ENCODE results near the gene CDK6. TPM values are rescaled to one million over a fixed set of nuclear protein-coding genes. Genes with fewer than 3 reads are reported as not detected.

CDK6 gene
- total RNA-seq, 1 donor from 2014 or later, result 30.4 TPM

GRCh38 chr7:92652536-92652935 is 183.8 kb downstream of the CDK6 start:
- no peak for DNase-seq (ENCODE audit: low read depth in 2 of 2)

- DNase-seq (ENCODE audit: low read depth in 2 of 2), result no peak
These were observed 186.0 kb downstream of the CDK6 start for GRCh38 chr7:92650391-92650790.

GRCh38 chr7:92648067-92648466 is 188.3 kb downstream of the CDK6 start:
- DNase-seq (ENCODE audit: low read depth in 2 of 2), result no peak

GRCh38 chr7:92647652-92648051 is 188.7 kb downstream of the CDK6 start:
- DNase-seq (ENCODE audit: low read depth in 2 of 2), result no peak

- DNase-seq (ENCODE audit: low read depth in 2 of 2), result no peak
These were observed 189.3 kb downstream of the CDK6 start for GRCh38 chr7:92647011-92647625.

- DNase-seq (ENCODE audit: low read depth in 2 of 2), result peak; percentile 53 to 87
These were observed 191.0 kb downstream of the CDK6 start for GRCh38 chr7:92645114-92646061.

- DNase-seq (ENCODE audit: low read depth in 2 of 2), result no peak
These were observed 191.8 kb downstream of the CDK6 start for GRCh38 chr7:92644406-92645113.

GRCh38 chr7:92643821-92644220 is 192.6 kb downstream of the CDK6 start:
- no peak for DNase-seq (ENCODE audit: low read depth in 2 of 2)

- DNase-seq (ENCODE audit: low read depth in 2 of 2), result peak in 1 of 2 donors; percentile 82
These were observed 194.4 kb downstream of the CDK6 start for GRCh38 chr7:92641921-92642511.

GRCh38 chr7:92639966-92640365 is 196.4 kb downstream of the CDK6 start:
- no peak for DNase-seq (ENCODE audit: low read depth in 2 of 2)

- DNase-seq (ENCODE audit: low read depth in 2 of 2), result no peak
These were observed 197.0 kb downstream of the CDK6 start for GRCh38 chr7:92639213-92639896.

- DNase-seq (ENCODE audit: low read depth in 2 of 2), result peak in 1 of 2 donors; percentile 32
These were observed 200.3 kb downstream of the CDK6 start for GRCh38 chr7:92636018-92636560.

GRCh38 chr7:92635538-92635937 is 200.8 kb downstream of the CDK6 start:
- DNase-seq (ENCODE audit: low read depth in 2 of 2), result no peak

- DNase-seq (ENCODE audit: low read depth in 2 of 2), result peak; percentile 67 to 90
These were observed 201.4 kb downstream of the CDK6 start for GRCh38 chr7:92634924-92635519.

- peak; percentile 25 to 61 for DNase-seq (ENCODE audit: low read depth in 2 of 2)
These were observed 202.2 kb downstream of the CDK6 start for GRCh38 chr7:92634205-92634604.

- peak; percentile 97 to 99 for DNase-seq (ENCODE audit: low read depth in 2 of 2)
These were observed 203.0 kb downstream of the CDK6 start for GRCh38 chr7:92633211-92633906.

GRCh38 chr7:92632791-92633190 is 203.6 kb downstream of the CDK6 start:
- peak in 1 of 2 donors; percentile 15 for DNase-seq (ENCODE audit: low read depth in 2 of 2)

GRCh38 chr7:92631850-92632487 is 204.4 kb downstream of the CDK6 start:
- no peak for DNase-seq (ENCODE audit: low read depth in 2 of 2)

Measured in lung microvascular endothelial cell (primary cell).